NCI-H82 (cell line): ENCODE measurements around the gene SARS1.
"Not testable (repeated sequence)": the region's sequence is repeated elsewhere in the genome, so short reads cannot be mapped to it uniquely, and the experiment has no call there.

Experiments used
- DNase-seq: peaks from one replicate; lab custom pipeline; 2025; lab: John Stamatoyannopoulos, UW

Gene SARS1, protein sequence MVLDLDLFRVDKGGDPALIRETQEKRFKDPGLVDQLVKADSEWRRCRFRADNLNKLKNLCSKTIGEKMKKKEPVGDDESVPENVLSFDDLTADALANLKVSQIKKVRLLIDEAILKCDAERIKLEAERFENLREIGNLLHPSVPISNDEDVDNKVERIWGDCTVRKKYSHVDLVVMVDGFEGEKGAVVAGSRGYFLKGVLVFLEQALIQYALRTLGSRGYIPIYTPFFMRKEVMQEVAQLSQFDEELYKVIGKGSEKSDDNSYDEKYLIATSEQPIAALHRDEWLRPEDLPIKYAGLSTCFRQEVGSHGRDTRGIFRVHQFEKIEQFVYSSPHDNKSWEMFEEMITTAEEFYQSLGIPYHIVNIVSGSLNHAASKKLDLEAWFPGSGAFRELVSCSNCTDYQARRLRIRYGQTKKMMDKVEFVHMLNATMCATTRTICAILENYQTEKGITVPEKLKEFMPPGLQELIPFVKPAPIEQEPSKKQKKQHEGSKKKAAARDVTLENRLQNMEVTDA

DNA sequence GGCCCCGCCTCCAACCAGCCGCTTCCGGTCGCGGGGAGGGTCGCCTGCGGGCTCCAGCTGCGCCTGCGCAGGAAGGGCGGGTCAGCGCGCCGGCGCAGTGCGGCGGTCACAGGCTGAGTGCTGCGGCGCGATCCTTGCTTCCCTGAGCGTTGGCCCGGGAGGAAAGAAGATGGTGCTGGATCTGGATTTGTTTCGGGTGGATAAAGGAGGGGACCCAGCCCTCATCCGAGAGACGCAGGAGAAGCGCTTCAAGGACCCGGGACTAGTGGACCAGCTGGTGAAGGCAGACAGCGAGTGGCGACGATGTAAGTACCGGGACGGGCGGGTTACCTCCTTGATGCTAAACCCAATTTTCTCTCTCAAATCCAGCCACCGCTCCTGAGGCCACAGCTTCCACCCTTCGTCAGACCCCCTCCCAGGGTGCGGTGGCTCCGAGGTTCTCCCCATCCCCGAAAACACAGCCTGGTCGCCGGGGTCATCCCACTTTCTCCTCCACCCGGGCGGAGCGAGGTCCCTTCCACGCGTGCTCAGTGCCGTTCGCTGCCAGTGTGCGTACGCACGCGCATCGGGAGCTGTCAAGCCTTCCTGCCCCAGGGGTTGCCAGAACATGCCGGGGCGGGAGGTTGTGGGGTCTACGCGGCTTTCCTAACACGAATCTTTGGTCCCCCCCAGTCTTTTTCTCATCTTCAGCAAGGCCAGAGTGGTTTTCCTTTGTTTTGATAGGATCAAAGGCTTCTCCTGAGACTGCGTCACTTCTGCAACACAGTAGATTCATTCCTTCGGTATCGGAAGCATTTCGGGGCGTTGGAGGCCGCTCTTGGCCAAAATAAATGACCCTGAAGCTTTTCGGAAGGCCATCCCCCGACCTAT lies at the start of gene SARS1:
TSS of gene SARS1 (plus strand) at position 95 of the 870 bp plus-strand sequence. CDS start at position 170, 75 bp downstream.
- peak; percentile 94 for DNase-seq

GRCh38 chr1:109164538-109164937 lies 49.2 kb upstream of the SARS1 start:
- no peak for DNase-seq

GRCh38 chr1:109167001-109167506 lies 46.7 kb upstream of the SARS1 start:
- peak; percentile 43 for DNase-seq

DNA sequence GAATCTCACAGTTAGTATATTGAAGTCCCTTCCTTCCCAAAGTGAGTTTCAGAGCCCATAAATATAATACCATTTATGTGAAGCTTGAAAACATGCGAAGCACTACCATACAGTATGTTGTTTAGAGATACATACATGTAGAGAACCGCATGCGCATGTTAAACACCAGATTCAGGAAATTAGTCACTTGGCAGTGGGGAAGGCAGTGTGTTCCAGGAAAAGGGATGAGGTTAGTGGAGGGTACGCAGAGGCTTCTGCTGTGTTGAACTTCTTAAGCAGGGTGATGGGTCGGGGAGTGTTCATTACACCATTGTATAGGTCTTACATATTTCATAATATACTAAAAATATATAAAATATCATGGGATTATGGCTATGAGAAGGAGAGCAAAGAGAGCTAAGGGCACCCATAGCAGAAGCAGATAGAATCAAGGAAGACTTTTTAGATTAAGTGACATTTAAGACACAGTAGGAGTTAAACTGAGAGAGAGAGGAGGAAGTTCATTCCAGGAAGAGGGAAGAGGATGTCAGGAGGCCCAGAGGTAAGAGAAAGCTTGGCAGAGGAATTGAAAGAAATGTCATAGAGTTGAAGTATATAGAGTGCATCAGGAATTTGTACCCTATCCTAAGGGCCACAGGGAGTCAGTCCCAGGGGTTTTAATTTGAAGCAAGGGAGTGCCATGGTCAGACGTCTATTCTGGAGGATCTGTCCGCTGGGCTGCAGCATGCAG lies 43.5 kb upstream of the SARS1 start:
- DNase-seq = no peak

GRCh38 chr1:109171646-109172045 lies 42.1 kb upstream of the SARS1 start:
- no peak for DNase-seq

DNA sequence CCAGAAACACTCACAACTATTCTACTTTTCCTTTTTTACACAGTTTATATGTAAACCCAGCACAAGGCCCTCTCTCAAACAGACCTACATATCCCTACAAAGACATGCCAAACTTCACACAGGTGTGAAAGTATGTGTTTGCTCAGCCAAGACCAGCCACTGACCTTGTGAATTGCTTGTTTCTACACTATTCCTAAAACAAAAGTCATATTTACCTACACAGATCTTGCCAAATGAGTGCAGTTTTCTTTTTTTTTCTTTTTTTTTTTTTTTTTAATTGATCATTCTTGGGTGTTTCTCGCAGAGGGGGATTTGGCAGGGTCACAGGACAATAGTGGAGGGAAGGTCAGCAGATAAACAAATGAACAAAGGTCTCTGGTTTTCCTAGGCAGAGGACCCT lies 37.4 kb upstream of the SARS1 start:
- peak; percentile 36 for DNase-seq

DNA sequence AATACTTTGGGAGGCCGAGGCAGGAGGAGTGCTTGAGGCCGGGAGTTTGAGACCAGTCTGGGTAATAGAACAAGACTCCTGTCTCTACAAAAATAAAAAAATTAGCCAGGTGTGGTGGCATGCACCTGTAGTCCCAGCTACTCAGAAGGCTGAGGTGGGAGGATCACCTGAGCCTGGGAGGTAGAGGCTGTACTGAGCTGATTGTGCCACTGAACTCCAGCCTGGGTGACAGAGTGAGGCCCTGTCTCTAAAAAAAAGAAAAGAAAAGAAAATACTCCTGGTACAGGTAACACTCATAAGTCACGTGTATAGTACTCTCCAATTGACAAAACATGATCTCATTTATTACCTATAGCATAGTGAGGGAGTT lies 33.0 kb upstream of the SARS1 start:
- DNase-seq = not testable (repeated sequence)

DNA sequence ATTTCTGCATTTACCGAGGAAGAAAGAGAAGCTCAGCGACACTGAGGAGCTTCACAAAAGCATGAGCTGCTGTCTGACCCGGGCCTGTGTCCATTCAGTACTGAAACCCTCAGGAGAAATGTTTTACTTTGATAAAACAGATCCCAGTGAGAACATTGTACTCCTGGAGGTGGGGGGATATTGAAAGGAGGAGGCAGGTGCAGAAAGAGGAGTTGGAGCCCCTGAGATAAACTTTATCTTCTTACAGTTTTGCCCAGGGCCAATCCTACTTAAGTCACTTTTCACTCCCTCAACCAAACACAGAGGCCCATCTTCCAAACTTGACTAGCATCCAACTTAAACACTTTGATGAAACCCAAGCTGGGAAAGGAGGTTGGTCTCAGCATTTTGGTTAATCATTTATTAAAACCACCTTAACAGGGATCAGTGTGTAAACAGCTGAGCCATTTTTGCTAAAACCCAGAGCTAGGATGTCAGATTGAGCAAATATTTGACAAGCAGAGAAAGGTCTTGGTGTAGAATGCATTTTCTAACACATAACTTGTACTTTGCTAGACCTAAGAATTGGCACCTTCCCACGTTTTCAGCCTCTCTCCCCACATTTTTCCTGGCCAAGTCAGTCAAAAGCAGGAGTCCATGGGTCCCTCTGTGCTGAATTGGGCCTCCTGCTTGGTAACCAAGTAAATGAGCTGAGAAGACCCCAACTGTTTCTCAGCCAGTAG lies 32.5 kb upstream of the SARS1 start:
- DNase-seq = no peak

DNA sequence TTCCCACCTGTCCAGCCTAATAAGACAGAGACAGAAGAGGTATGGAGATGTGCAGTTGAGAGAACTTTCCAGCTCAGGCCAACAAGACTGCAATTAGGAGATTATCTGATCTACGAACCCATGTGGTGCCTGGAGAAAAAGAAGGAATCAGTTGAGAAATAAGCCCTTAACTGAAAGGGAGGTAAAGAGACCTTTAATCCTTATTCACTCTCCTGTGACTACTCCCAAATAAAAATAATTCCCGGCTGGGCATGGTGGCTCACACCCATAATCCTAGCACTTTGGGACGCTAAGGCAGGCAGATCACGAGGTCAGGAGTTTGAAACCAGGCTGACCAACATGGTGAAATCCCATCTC lies 31.9 kb upstream of the SARS1 start:
- DNase-seq = peak; percentile 82

- no peak for DNase-seq
These were observed 30.5 kb upstream of the SARS1 start for GRCh38 chr1:109183058-109183738.

- DNase-seq = no peak
These were observed 29.0 kb upstream of the SARS1 start for GRCh38 chr1:109184687-109185086.

GRCh38 chr1:109185357-109185756 lies 28.4 kb upstream of the SARS1 start:
- no peak for DNase-seq

- peak; percentile 69 for DNase-seq
These were observed 27.6 kb upstream of the SARS1 start for GRCh38 chr1:109185990-109186732.

GRCh38 chr1:109186733-109187086 lies 27.0 kb upstream of the SARS1 start:
- DNase-seq = no peak

DNA sequence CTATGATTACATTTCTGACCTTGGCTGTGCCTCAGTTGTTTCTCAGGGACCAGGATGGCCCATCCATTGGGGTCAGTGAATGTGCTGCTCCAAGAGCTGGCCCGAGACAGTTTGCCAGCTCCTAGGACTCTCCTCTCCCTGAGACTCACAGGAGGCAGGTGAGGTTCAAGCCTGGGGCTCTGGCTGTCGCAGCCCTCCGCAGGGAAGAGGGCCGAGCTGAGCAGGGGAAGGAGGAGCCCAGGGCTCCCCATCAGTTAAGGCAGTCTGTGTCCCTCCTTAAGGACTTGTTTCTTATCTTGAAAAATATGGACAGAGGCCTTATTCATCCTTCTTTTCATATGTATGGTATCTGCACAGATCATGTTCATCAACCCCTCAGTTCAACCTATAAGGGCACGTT lies 26.6 kb upstream of the SARS1 start:
- no peak for DNase-seq

DNA sequence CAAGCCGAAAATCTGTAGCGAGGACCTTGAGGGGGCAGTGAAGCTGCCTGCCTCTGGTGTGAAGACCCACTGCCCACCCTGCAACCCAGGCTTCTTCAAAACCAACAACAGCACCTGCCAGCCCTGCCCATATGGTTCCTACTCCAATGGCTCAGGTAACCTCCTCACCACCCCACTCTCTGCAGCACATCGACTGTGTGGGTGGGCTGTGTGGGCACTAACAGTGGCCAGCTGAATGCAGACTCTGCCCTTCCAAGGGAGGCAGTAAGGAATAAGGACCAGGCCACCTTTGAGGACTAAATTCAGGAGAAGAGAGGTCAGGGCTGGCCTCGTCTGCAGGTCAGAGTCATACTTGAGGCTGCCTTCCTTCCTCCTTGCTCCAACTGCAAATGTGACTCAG lies 25.5 kb upstream of the SARS1 start:
- no peak for DNase-seq

DNA sequence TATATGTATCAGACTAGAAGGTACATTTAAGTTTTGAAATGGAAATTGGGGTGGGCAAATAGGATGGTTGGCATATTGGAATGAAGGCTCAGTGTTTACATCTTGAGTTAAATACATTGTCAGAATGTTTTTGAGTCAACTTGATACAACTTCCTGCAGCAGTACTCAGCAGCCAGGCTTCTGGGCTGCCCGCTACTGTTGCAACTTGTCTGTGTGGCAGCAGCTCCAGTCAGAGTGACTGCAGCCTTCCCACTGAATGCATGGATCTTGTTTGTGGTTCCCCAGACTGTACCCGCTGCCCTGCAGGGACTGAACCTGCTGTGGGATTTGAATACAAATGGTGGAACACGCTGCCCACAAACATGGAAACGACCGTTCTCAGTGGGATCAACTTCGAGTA lies 24.9 kb upstream of the SARS1 start:
- no peak for DNase-seq

GRCh38 chr1:109190189-109190588 lies 23.5 kb upstream of the SARS1 start:
- DNase-seq = no peak

DNA sequence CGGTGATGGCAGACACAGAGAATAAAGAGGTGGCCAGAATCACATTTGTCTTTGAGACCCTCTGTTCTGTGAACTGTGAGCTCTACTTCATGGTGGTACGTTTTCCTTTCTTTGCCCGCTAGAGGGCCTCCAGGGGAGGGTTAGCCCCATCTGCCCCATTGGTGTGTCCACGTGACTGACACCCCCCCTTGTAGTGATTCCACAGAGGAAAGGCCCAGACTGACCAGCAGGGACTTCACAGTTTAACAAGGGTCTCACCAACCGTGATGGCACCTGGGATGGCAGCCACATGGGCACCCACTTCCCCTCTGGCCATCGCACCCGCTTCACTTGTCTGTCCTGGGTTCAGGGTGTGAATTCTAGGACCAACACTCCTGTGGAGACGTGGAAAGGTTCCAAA lies 22.3 kb upstream of the SARS1 start:
- DNase-seq = peak; percentile 54

DNA sequence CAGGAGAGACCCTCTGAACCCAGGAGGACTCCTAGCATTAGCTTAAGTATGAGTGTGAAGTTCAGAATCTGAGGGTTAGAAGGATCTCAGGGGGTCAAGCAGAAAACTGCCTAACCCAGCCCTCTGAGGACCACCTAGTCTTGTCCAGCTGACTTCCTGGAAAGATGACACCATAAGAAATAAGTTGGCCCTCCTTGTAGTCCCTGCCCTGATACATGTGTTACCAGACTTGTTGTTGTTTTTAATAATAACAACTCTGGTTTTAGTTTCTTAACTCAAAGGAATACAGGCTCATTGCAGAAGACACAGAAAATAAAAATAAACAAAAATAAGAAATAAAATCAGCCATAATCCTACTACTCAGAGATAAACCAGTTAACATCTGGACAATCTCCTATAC lies 21.8 kb upstream of the SARS1 start:
- DNase-seq = no peak
